ENCODE measurements around the gene HOXA11. TPM values are rescaled to one million over a fixed set of nuclear protein-coding genes. Genes with fewer than 3 reads are reported as not detected.

HOXA11 gene
- total RNA-seq, 1 experiment from 2014 or later, result not detected

DNA sequence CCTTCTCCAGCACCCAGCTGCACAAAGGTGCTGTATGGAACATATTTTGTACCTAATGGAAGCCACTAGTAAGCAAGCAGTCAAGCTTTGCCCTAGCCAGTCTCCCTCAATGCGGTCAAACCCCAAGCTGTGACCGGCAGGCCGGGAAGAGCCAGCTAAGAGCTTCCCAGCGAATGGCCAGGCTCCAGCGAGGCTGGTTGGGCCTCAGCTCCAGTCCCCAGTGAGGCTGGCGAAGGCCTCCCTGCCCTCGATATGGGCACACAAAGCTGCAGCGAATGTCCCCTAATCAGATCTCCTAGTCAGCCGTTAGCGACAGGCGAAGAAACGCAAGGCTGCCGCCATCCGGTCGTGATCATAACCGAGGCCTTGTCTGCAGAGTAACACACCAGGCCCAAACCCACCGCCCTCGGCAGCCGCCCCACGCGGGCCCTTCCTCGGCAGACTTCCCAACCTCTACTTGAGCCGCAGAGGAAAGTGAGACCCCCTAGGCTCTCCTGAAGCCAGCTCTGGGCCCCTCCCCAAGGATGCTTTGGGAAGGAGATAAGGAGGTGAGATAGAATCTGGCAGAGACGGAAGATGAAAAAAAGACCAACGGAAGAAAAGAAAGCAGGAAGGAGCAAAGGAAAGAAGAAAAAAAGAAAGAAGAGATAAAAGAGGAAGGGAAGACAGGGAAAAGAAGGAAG, 16.6 kb downstream of the HOXA11 start:
- TF ChIP-seq, protein P1, sequence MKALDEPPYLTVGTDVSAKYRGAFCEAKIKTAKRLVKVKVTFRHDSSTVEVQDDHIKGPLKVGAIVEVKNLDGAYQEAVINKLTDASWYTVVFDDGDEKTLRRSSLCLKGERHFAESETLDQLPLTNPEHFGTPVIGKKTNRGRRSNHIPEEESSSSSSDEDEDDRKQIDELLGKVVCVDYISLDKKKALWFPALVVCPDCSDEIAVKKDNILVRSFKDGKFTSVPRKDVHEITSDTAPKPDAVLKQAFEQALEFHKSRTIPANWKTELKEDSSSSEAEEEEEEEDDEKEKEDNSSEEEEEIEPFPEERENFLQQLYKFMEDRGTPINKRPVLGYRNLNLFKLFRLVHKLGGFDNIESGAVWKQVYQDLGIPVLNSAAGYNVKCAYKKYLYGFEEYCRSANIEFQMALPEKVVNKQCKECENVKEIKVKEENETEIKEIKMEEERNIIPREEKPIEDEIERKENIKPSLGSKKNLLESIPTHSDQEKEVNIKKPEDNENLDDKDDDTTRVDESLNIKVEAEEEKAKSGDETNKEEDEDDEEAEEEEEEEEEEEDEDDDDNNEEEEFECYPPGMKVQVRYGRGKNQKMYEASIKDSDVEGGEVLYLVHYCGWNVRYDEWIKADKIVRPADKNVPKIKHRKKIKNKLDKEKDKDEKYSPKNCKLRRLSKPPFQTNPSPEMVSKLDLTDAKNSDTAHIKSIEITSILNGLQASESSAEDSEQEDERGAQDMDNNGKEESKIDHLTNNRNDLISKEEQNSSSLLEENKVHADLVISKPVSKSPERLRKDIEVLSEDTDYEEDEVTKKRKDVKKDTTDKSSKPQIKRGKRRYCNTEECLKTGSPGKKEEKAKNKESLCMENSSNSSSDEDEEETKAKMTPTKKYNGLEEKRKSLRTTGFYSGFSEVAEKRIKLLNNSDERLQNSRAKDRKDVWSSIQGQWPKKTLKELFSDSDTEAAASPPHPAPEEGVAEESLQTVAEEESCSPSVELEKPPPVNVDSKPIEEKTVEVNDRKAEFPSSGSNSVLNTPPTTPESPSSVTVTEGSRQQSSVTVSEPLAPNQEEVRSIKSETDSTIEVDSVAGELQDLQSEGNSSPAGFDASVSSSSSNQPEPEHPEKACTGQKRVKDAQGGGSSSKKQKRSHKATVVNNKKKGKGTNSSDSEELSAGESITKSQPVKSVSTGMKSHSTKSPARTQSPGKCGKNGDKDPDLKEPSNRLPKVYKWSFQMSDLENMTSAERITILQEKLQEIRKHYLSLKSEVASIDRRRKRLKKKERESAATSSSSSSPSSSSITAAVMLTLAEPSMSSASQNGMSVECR (CRISPR knock-in tag; IDR thresholded peaks at IDR 0.05; ENCODE audit: borderline replicate concordance), result no peak
- TF ChIP-seq MXD4 (CRISPR knock-in tag; IDR thresholded peaks at IDR 0.05; ENCODE audit: borderline replicate concordance) (no peak), GTF2I (CRISPR knock-in tag; conservative IDR thresholded peaks at IDR 0.05) (no peak), SOX15 (CRISPR knock-in tag; IDR thresholded peaks at IDR 0.05) (no peak), ELF4 (CRISPR knock-in tag; IDR thresholded peaks at IDR 0.05; ENCODE audit: low read depth) (no peak), ZNF396 (CRISPR knock-in tag; IDR thresholded peaks at IDR 0.05; ENCODE audit: borderline replicate concordance) (no peak), NR3C1 (CRISPR knock-in tag; conservative IDR thresholded peaks at IDR 0.05; ENCODE audit: low read depth) (no peak), MYBL2 (CRISPR knock-in tag; IDR thresholded peaks at IDR 0.05) (no peak), FOXK1 (CRISPR knock-in tag; IDR thresholded peaks at IDR 0.05) (no peak), HMGA2 (CRISPR knock-in tag; IDR thresholded peaks at IDR 0.05) (no peak), ZNF121 (CRISPR knock-in tag; IDR thresholded peaks at IDR 0.05) (no peak)
- TF ChIP-seq, protein P2, sequence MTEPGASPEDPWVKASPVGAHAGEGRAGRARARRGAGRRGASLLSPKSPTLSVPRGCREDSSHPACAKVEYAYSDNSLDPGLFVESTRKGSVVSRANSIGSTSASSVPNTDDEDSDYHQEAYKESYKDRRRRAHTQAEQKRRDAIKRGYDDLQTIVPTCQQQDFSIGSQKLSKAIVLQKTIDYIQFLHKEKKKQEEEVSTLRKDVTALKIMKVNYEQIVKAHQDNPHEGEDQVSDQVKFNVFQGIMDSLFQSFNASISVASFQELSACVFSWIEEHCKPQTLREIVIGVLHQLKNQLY (CRISPR knock-in tag; IDR thresholded peaks at IDR 0.05), result no peak
- TF ChIP-seq, protein P3, sequence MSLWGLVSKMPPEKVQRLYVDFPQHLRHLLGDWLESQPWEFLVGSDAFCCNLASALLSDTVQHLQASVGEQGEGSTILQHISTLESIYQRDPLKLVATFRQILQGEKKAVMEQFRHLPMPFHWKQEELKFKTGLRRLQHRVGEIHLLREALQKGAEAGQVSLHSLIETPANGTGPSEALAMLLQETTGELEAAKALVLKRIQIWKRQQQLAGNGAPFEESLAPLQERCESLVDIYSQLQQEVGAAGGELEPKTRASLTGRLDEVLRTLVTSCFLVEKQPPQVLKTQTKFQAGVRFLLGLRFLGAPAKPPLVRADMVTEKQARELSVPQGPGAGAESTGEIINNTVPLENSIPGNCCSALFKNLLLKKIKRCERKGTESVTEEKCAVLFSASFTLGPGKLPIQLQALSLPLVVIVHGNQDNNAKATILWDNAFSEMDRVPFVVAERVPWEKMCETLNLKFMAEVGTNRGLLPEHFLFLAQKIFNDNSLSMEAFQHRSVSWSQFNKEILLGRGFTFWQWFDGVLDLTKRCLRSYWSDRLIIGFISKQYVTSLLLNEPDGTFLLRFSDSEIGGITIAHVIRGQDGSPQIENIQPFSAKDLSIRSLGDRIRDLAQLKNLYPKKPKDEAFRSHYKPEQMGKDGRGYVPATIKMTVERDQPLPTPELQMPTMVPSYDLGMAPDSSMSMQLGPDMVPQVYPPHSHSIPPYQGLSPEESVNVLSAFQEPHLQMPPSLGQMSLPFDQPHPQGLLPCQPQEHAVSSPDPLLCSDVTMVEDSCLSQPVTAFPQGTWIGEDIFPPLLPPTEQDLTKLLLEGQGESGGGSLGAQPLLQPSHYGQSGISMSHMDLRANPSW (CRISPR knock-in tag; conservative IDR thresholded peaks at IDR 0.05; ENCODE audit: low read depth), result no peak
- TF ChIP-seq, protein P4, sequence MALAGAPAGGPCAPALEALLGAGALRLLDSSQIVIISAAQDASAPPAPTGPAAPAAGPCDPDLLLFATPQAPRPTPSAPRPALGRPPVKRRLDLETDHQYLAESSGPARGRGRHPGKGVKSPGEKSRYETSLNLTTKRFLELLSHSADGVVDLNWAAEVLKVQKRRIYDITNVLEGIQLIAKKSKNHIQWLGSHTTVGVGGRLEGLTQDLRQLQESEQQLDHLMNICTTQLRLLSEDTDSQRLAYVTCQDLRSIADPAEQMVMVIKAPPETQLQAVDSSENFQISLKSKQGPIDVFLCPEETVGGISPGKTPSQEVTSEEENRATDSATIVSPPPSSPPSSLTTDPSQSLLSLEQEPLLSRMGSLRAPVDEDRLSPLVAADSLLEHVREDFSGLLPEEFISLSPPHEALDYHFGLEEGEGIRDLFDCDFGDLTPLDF (CRISPR knock-in tag; IDR thresholded peaks at IDR 0.05), result no peak
- TF ChIP-seq, protein P5, sequence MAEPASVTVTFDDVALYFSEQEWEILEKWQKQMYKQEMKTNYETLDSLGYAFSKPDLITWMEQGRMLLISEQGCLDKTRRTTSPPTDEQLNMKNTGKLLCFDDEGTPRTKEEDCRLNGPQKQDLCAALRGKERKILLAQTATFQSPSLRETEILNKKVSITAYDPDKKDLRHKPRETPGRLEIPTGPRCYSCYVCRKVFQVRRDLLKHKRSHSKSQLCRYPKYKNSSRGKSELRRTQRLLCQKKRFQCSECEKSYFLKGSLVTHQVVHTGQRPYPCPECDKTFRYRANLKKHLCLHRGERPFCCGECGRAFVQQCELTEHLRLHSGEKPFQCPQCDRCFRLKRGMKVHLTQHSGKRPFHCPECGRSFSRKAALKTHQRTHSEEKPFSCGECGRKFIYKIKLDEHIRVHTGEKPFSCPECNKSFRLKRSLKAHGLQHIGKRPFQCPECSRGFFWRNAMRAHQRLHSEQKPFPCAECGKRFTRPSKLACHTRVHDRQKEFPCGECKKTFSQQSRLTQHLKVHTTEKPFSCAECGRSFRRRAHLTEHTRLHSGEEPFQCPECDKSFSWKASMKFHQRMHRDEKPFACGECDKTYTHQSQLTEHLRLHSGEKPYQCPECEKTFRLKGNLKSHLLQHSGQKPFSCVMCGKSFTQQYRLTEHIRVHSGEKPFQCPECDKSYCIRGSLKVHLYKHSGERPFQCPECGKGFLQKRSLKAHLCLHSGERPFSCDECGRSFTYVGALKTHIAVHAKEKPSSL (CRISPR knock-in tag; conservative IDR thresholded peaks at IDR 0.05), result no peak
- TF ChIP-seq, protein P6, sequence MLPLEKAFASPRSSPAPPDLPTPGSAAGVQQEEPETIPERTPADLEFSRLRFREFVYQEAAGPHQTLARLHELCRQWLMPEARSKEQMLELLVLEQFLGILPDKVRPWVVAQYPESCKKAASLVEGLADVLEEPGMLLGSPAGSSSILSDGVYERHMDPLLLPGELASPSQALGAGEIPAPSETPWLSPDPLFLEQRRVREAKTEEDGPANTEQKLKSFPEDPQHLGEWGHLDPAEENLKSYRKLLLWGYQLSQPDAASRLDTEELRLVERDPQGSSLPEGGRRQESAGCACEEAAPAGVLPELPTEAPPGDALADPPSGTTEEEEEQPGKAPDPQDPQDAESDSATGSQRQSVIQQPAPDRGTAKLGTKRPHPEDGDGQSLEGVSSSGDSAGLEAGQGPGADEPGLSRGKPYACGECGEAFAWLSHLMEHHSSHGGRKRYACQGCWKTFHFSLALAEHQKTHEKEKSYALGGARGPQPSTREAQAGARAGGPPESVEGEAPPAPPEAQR (CRISPR knock-in tag; IDR thresholded peaks at IDR 0.05), result no peak
- ATAC-seq, result no peak
- peak; percentile 35 for DNase-seq (ENCODE audit: low spot score)
- CTCF ChIA-PET, result interaction anchor here (3.7 kb wide), 1 partner anchor 11 kb away, joined by 22 read pairs; no protein-coding TSS in a partner anchor
- H3K4me3 Mint-ChIP-seq, result peak overlapping the region; percentile 13
- H3K4me1 Mint-ChIP-seq, result peaks cover 26% of the 10 kb centered on the region
- H3K27me3 Mint-ChIP-seq (ENCODE audit: low read depth), result peaks cover 99% of the 10 kb centered on the region
- H3K36me3 Mint-ChIP-seq, result 0 out of 2 replicates have a peak, but pooled peaks cover 2% of the 10 kb centered on the region
- no peak overlapping the region for H3K27ac Mint-ChIP-seq
- no peaks in the 10 kb centered on the region for H3K9me3 Mint-ChIP-seq
- POLR2A ChIA-PET, result no interaction called here

Measured in WTC11 (cell line).